Right lobe of liver (tissue), 6 donors: ENCODE measurements around the gene PSMC5. TPM values are rescaled to one million over a fixed set of nuclear protein-coding genes. Genes with fewer than 3 reads are reported as not detected.

Experiments
- ATAC-seq, 4 donors: fragments of 200-7000 bp; cut with Tn5 transposase; one replicate each; pipeline ENCODE4 v1.9.1; 2020; ENCODE audit warnings: mild to moderate bottlenecking in 4 of 4, moderate library complexity in 4 of 4
- DNase-seq, 3 donors: peaks; one replicate each; pipeline ENCODE4 v3.0.0-alpha.2; 2020
- H3K27ac ChIP-seq, 3 donors: fragments of 200-600 bp; one replicate each; pipeline ENCODE4 v1.8.0; 2022
- H3K27me3 ChIP-seq, 2 donors: fragments of 200-600 bp; one replicate each; pipeline ENCODE4 v1.8.0; 2022
- H3K36me3 ChIP-seq, 4 donors: fragments of 200-600 bp; sonication (generic) in 1 of 4; one replicate each; pipeline versions ENCODE4 v1.5.1 to v1.8.0; 2017 to 2022; ENCODE audit warnings: control low read depth in 1 of 4
- H3K4me1 ChIP-seq, 4 donors: fragments of 200-600 bp; sonication (generic) in 1 of 4; one replicate each; pipeline versions ENCODE4 v1.5.1 to v1.8.0; 2017 to 2022; ENCODE audit warnings: control low read depth in 1 of 4
- H3K4me3 ChIP-seq, 3 donors: fragments of 200-600 bp; one replicate each; pipeline ENCODE4 v1.8.0; 2022
- H3K9me3 ChIP-seq, 4 donors: fragments of 200-600 bp; sonication (generic) in 1 of 4; one replicate each; pipeline versions ENCODE4 v1.5.1 to v1.8.0; 2017 to 2022; ENCODE audit warnings: control low read depth in 1 of 4
- POLR2A ChIP-seq: fragments of 450-650 bp; IDR thresholded peaks from one replicate; pipeline ENCODE4 v1.6.1; 2017; ENCODE audit warnings: antibody characterized with exemption, mild to moderate bottlenecking
- WGBS: methylation state at CpG from one replicate; pipeline ENCODE4 v1.1.6; 2018; ENCODE audit warnings: low coverage, low lambda C conversion rate; ENCODE audit not compliant: insufficient coverage; ENCODE audit errors: missing lambda C conversion rate; 5-methylcytosine and 5-hydroxymethylcytosine counted together
- intact Hi-C, 2 donors: fragments of 100-400 bp; cut with DNase I; formaldehyde crosslinking; loops; one replicate each; pipeline versions ENCODE4 v1.11.2 to v1.14.1; 2022
- total RNA-seq, 6 experiments: library from RNA; depleted of rRNA in 2 of 6; stranded (reverse); fragments of >200 nt in 2 of 6; fragmentation: NEBNext Ultra II Directional in 3 of 6; extraction: Animal tissue kit (Norgen Biotek cat#: 25700) in 3 of 6; gene quantifications; one replicate each; pipeline versions ENCODE4 v1.1.0 to v1.2.4, GENCODE V29; 2016 to 2023
- TF ChIP-seq, protein P1 (sequence below), 4 donors: fragments of 200-600 bp in 3 of 4; fragments of 450-650 bp in 1 of 4; IDR thresholded peaks; one replicate each; pipeline versions ENCODE4 v1.5.1 to v1.8.0; 2016 to 2022; ENCODE audit warnings: antibody characterized with exemption in 4 of 4, mild to moderate bottlenecking in 2 of 4
- donor health status: DM: no; HTN: yes; CAD: no.
- donor health status: DM: no; HTN: no; CAD: no.
- donor health status: DM: no; HTN: no; CAD: no.
- donor health status: DM: no; HTN: yes; CAD: no.
- donor health status: DM: no; HTN: yes; CAD: no.

PSMC5 gene
- total RNA-seq, 6 experiments from 2014 or later, result 52.7 to 70.9 (median 66.5) TPM

DNA sequence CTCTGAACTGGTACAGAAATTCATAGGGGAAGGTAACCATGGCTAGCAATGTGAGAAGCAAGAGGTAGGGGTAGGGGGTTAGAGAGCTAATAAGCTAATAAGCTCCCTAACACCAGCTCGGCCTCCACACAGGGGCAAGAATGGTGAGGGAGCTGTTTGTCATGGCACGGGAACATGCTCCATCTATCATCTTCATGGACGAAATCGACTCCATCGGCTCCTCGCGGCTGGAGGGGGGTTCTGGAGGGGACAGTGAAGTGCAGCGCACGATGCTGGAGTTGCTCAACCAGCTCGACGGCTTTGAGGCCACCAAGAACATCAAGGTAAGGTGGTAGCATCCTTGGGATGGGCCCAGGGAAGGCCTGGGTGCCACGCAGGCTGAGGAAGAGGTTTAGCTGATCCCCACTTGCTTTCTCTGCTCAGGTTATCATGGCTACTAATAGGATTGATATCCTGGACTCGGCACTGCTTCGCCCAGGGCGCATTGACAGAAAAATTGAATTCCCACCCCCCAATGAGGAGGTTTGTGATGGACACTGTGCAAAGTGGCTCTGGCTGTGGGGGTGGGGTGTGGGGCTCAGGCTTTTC lies 3.8 kb downstream of the PSMC5 start:
- Histone ChIP-seq H3K27me3 (no peaks in the 10 kb centered on the region), H3K36me3 (peaks cover 6 to 67% (median 36%) of the 10 kb centered on the region in 4 donors), H3K27ac (no peak overlapping the region), H3K4me1 (peaks cover 0 to 19% (median 5%) of the 10 kb centered on the region in 4 donors), H3K4me3 (no peak overlapping the region), H3K9me3 (no peaks in the 10 kb centered on the region)
- no peak for ATAC-seq
- WGBS, result 92% methylated on average over 2 of the region's 15 CpGs
- no peak for DNase-seq
- no peak for TF ChIP-seq POLR2A
- TF ChIP-seq, protein P1, sequence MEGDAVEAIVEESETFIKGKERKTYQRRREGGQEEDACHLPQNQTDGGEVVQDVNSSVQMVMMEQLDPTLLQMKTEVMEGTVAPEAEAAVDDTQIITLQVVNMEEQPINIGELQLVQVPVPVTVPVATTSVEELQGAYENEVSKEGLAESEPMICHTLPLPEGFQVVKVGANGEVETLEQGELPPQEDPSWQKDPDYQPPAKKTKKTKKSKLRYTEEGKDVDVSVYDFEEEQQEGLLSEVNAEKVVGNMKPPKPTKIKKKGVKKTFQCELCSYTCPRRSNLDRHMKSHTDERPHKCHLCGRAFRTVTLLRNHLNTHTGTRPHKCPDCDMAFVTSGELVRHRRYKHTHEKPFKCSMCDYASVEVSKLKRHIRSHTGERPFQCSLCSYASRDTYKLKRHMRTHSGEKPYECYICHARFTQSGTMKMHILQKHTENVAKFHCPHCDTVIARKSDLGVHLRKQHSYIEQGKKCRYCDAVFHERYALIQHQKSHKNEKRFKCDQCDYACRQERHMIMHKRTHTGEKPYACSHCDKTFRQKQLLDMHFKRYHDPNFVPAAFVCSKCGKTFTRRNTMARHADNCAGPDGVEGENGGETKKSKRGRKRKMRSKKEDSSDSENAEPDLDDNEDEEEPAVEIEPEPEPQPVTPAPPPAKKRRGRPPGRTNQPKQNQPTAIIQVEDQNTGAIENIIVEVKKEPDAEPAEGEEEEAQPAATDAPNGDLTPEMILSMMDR (IDR thresholded peaks at IDR 0.05), result no peak
- intact Hi-C loops, result no loop called here

DNA sequence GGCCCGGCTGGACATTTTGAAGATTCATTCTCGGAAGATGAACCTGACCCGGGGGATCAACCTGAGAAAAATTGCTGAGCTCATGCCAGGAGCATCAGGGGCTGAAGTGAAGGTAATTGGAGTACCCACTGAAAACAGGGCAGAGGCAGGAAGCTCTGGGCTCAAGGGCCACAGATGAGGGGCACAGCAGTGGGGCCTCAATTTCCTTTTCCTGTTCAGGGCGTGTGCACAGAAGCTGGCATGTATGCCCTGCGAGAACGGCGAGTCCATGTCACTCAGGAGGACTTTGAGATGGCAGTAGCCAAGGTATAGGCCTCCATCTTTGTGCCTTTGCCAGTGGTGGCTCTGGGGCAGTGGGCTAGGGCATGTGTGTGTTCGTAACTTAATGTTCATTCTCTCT lies 4.3 kb downstream of the PSMC5 start:
- Histone ChIP-seq H3K4me1 (peaks cover 0 to 14% (median 5%) of the 10 kb centered on the region in 4 donors), H3K9me3 (no peaks in the 10 kb centered on the region), H3K4me3 (no peak overlapping the region), H3K27ac (no peak overlapping the region), H3K27me3 (no peaks in the 10 kb centered on the region), H3K36me3 (peaks cover 6 to 72% (median 38%) of the 10 kb centered on the region in 4 donors)
- intact Hi-C loops, result no loop called here
- no peak for ATAC-seq
- DNase-seq, result no peak
- no peak for TF ChIP-seq POLR2A
- TF ChIP-seq, protein P1 (IDR thresholded peaks at IDR 0.05), result no peak
- WGBS, result 76% methylated on average over 3 of the region's 8 CpGs

DNA sequence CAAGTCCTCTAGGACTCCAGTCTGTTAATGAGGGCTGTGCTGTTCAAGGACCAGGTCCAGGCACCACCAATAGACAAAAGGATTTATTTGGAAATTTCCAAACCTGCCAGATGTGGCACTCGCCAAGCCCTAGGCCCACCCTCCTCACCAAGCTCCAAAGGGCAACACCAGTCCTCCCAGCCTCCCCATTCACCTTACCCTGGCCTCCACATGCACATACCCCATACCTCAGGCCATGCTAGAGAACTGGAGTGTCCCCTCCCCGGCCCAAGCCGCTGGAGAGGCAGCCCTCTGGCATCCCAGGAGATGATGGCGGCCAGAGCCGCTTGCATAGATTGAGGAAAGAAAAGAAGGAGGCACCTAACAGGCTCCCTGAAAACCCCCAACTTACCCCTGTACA lies 4.8 kb downstream of the PSMC5 start:
- 43% methylated on average over 1 of the region's 5 CpGs for WGBS
- no peak for DNase-seq
- no peak for ATAC-seq
- intact Hi-C loops, result no loop called here
- peaks cover 0 to 14% (median 5%) of the 10 kb centered on the region in 4 donors for H3K4me1 ChIP-seq
- no peak overlapping the region for H3K27ac ChIP-seq
- TF ChIP-seq POLR2A, result no peak
- TF ChIP-seq, protein P1 (IDR thresholded peaks at IDR 0.05), result no peak
- no peaks in the 10 kb centered on the region for H3K27me3 ChIP-seq
- no peaks in the 10 kb centered on the region for H3K9me3 ChIP-seq
- peaks cover 6 to 77% (median 38%) of the 10 kb centered on the region in 4 donors for H3K36me3 ChIP-seq
- no peak overlapping the region for H3K4me3 ChIP-seq

DNA sequence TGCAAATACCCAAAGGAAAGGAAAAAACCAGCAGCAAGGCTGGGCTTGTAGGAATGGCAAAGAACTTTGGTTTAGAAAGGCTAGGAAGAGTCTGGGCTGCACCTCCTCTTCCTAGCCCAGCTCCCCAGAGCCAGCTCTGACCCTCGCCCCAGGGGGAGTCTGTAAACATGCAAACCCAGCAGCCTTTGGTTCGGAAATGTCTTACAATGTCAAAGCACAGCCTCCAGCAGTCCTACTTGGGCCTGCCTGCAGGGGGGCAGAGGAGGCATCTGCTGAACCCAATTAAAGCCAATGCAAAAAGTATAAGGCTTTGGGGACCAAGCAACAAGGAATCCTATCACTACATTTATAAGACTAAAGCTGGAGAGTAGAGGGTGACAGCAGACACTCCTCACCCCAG lies 5.2 kb downstream of the PSMC5 start:
- no peak overlapping the region for H3K27ac ChIP-seq
- no peaks in the 10 kb centered on the region for H3K9me3 ChIP-seq
- TF ChIP-seq, protein P1 (IDR thresholded peaks at IDR 0.05), result no peak
- TF ChIP-seq POLR2A, result no peak
- no peak for ATAC-seq
- intact Hi-C loops, result no loop called here
- H3K4me3 ChIP-seq, result no peak overlapping the region
- H3K4me1 ChIP-seq, result peaks cover 0 to 18% (median 5%) of the 10 kb centered on the region in 4 donors
- DNase-seq, result no peak
- WGBS, result 40% methylated on average over 1 of the region's 2 CpGs
- no peaks in the 10 kb centered on the region for H3K27me3 ChIP-seq
- H3K36me3 ChIP-seq, result peaks cover 6 to 78% (median 38%) of the 10 kb centered on the region in 4 donors
